Vagina (tissue), 2 donors: ENCODE results near the gene MYZAP. TPM values are rescaled to one million over a fixed set of nuclear protein-coding genes. Genes with fewer than 3 reads are reported as not detected.

Source experiments
- DNase-seq, 2 donors: peaks; one replicate each; pipeline ENCODE4 v3.0.0-alpha.2; 2017; ENCODE audit errors: extremely low spot score in 2 of 2
- H3K27ac ChIP-seq: fragments of 200-600 bp; sonication (generic); one replicate; pipeline ENCODE4 v1.5.1; 2019
- H3K27me3 ChIP-seq: fragments of 200-600 bp; sonication (generic); one replicate; pipeline ENCODE4 v1.5.1; 2019
- H3K36me3 ChIP-seq, 2 donors: fragments of 200-600 bp; sonication (generic); one replicate each; pipeline ENCODE4 v1.5.1; 2017 to 2019
- H3K4me1 ChIP-seq: fragments of 200-600 bp; sonication (generic); one replicate; pipeline ENCODE4 v1.5.1; 2019
- H3K4me3 ChIP-seq, 2 donors: fragments of 200-600 bp; sonication (generic); 1 replicate in 1 of 2; 2 replicates in 1 of 2; pipeline ENCODE4 v1.5.1; 2016 to 2019
- H3K9me3 ChIP-seq: fragments of 200-600 bp; sonication (generic); one replicate; pipeline ENCODE4 v1.5.1; 2019
- POLR2A ChIP-seq, 2 donors: fragments of 450-650 bp; IDR thresholded peaks; one replicate each; pipeline ENCODE4 v1.6.1; 2017; ENCODE audit warnings: antibody characterized with exemption in 2 of 2, mild to moderate bottlenecking in 2 of 2, moderate library complexity in 2 of 2
- POLR2AphosphoS5 ChIP-seq, 2 donors: sonication (generic); formaldehyde crosslinking; IDR thresholded peaks; one replicate each; pipeline ENCODE4 v1.9.0; 2017; ENCODE audit warnings: antibody characterized with exemption in 2 of 2, mild to moderate bottlenecking in 2 of 2, low read depth in 1 of 2; ENCODE audit not compliant: insufficient read depth in 1 of 2
- intact Hi-C: fragments of 100-400 bp; cut with DNase I; formaldehyde crosslinking; loops from one replicate; pipeline ENCODE4 v1.15.1; 2023
- total RNA-seq: library from RNA; depleted of rRNA; stranded (reverse); fragments of >200 nt; gene quantifications from one replicate; pipeline ENCODE4 v1.2.3, GENCODE V29; 2016
- TF ChIP-seq, protein P1 (sequence below), 3 experiments: fragments of 450-650 bp in 2 of 3; fragments of 200-600 bp in 1 of 3; sonication (generic) in 1 of 3; IDR thresholded peaks; one replicate each; pipeline ENCODE4 v1.5.1; 2017 to 2019; ENCODE audit warnings: antibody characterized with exemption in 3 of 3, mild to moderate bottlenecking in 2 of 3, moderate library complexity in 2 of 3

Gene MYZAP
- total RNA-seq, 1 donor from 2014 or later = 15.2 TPM

- no peaks in the 10 kb centered on the region for H3K36me3 ChIP-seq
- H3K27ac ChIP-seq = no peak overlapping the region
- no peaks in the 10 kb centered on the region for H3K9me3 ChIP-seq
- TF ChIP-seq POLR2AphosphoS5 (IDR thresholded peaks at IDR 0.05; ENCODE audit: insufficient read depth in 1 of 2, low read depth in 1 of 2) (no peak), POLR2A (IDR thresholded peaks at IDR 0.05) (no peak)
- TF ChIP-seq, protein P1, sequence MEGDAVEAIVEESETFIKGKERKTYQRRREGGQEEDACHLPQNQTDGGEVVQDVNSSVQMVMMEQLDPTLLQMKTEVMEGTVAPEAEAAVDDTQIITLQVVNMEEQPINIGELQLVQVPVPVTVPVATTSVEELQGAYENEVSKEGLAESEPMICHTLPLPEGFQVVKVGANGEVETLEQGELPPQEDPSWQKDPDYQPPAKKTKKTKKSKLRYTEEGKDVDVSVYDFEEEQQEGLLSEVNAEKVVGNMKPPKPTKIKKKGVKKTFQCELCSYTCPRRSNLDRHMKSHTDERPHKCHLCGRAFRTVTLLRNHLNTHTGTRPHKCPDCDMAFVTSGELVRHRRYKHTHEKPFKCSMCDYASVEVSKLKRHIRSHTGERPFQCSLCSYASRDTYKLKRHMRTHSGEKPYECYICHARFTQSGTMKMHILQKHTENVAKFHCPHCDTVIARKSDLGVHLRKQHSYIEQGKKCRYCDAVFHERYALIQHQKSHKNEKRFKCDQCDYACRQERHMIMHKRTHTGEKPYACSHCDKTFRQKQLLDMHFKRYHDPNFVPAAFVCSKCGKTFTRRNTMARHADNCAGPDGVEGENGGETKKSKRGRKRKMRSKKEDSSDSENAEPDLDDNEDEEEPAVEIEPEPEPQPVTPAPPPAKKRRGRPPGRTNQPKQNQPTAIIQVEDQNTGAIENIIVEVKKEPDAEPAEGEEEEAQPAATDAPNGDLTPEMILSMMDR (IDR thresholded peaks at IDR 0.05) = no peak
- no peaks in the 10 kb centered on the region for H3K4me1 ChIP-seq
- intact Hi-C loops = loop anchor here (10.0 kb wide), 1 partner anchor 203 kb away; no protein-coding TSS in a partner anchor
- H3K27me3 ChIP-seq = no peaks in the 10 kb centered on the region
- DNase-seq = no peak
- no peak overlapping the region for H3K4me3 ChIP-seq
These were observed 70.5 kb downstream of the MYZAP start for GRCh38 chr15:57662091-57662744.

- intact Hi-C loops = loop anchor here (10.0 kb wide), 1 partner anchor 202 kb away; no protein-coding TSS in a partner anchor
- Histone ChIP-seq H3K9me3 (no peaks in the 10 kb centered on the region), H3K27ac (no peak overlapping the region), H3K27me3 (no peaks in the 10 kb centered on the region), H3K36me3 (no peaks in the 10 kb centered on the region), H3K4me3 (no peak overlapping the region), H3K4me1 (peaks cover 3% of the 10 kb centered on the region)
- TF ChIP-seq POLR2A (IDR thresholded peaks at IDR 0.05) = no peak
- no peak for TF ChIP-seq POLR2AphosphoS5 (IDR thresholded peaks at IDR 0.05; ENCODE audit: insufficient read depth in 1 of 2, low read depth in 1 of 2)
- TF ChIP-seq, protein P1 (IDR thresholded peaks at IDR 0.05) = no peak
- no peak for DNase-seq
These were observed 71.1 kb downstream of the MYZAP start for GRCh38 chr15:57662802-57663201.

- H3K36me3 ChIP-seq = no peaks in the 10 kb centered on the region
- H3K4me1 ChIP-seq = peaks cover 3% of the 10 kb centered on the region
- H3K9me3 ChIP-seq = no peaks in the 10 kb centered on the region
- TF ChIP-seq POLR2A (IDR thresholded peaks at IDR 0.05) = no peak
- TF ChIP-seq, protein P1 (IDR thresholded peaks at IDR 0.05) = no peak
- no peak for TF ChIP-seq POLR2AphosphoS5 (IDR thresholded peaks at IDR 0.05; ENCODE audit: insufficient read depth in 1 of 2, low read depth in 1 of 2)
- intact Hi-C loops = loop anchor here (10.0 kb wide), 1 partner anchor 202 kb away; no protein-coding TSS in a partner anchor
- no peaks in the 10 kb centered on the region for H3K27me3 ChIP-seq
- H3K4me3 ChIP-seq = no peak overlapping the region
- no peak overlapping the region for H3K27ac ChIP-seq
- no peak for DNase-seq
These were observed 71.6 kb downstream of the MYZAP start for GRCh38 chr15:57663262-57663661.

DNA sequence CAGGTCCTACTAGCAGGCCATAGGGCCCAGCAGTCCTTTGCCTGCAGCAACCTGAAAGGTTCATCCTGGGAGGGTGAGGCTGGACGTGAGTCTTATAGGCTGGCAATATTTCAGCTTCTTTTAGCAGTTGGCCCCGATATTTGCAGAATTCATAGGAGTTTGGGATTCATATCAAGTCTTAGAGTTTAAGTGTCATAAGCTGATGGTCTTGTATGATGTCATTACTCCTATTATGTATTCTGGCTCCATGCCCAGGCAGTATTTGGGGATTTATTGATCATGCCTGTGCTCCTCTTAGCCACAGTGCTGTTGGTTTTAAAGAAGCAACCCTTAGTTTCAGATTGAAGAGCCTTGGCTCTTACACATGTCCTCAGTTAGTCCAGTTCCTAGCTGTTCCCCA lies 73.5 kb downstream of the MYZAP start:
- Histone ChIP-seq H3K4me3 (no peak overlapping the region), H3K27me3 (no peaks in the 10 kb centered on the region), H3K4me1 (peaks cover 3% of the 10 kb centered on the region), H3K9me3 (no peaks in the 10 kb centered on the region), H3K27ac (no peak overlapping the region), H3K36me3 (no peaks in the 10 kb centered on the region)
- DNase-seq = no peak
- no peak for TF ChIP-seq POLR2AphosphoS5 (IDR thresholded peaks at IDR 0.05; ENCODE audit: insufficient read depth in 1 of 2, low read depth in 1 of 2)
- TF ChIP-seq, protein P1 (IDR thresholded peaks at IDR 0.05) = no peak
- no peak for TF ChIP-seq POLR2A (IDR thresholded peaks at IDR 0.05)
- intact Hi-C loops = loop anchor here (10.0 kb wide), 1 partner anchor 200 kb away; no protein-coding TSS in a partner anchor

DNA sequence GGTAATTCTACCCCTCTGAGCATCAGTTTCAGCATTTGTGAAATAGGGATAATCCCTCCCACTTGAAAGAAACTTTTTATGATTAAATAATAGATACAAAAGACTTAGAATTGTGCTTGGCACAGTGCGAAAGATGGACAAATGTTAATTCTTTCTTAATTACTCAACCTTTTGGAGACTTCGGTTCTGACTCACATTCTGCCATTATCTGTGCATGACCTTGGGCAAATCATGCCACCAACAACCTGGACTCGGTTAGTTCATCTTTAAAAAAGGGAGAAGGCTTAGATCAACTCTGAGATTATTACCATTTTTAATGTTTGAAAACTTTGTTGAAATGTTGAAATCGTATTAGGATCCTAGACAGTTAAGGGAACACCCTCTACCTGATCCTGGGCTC lies 74.2 kb downstream of the MYZAP start:
- intact Hi-C loops = loop anchor here (10.0 kb wide), 1 partner anchor 199 kb away; no protein-coding TSS in a partner anchor
- no peaks in the 10 kb centered on the region for H3K27me3 ChIP-seq
- peaks cover 3% of the 10 kb centered on the region for H3K4me1 ChIP-seq
- H3K4me3 ChIP-seq = no peak overlapping the region
- TF ChIP-seq, protein P1 (IDR thresholded peaks at IDR 0.05) = no peak
- TF ChIP-seq POLR2AphosphoS5 (IDR thresholded peaks at IDR 0.05; ENCODE audit: insufficient read depth in 1 of 2, low read depth in 1 of 2) = no peak
- no peak for TF ChIP-seq POLR2A (IDR thresholded peaks at IDR 0.05)
- H3K27ac ChIP-seq = no peak overlapping the region
- no peaks in the 10 kb centered on the region for H3K36me3 ChIP-seq
- DNase-seq = no peak
- H3K9me3 ChIP-seq = no peaks in the 10 kb centered on the region
